SU-DHL-6 (cell line): ENCODE measurements around the gene BOK.

Experiments
- EZH2phosphoT487 ChIP-seq: fragments of 200-600 bp; sonication (generic), shearing (Covaris generic); conservative IDR thresholded peaks from 2 replicates; pipeline ENCODE4 v1.6.1; 2018; ENCODE audit warnings: mild to moderate bottlenecking, antibody characterized with exemption, low read length, moderate library complexity, mixed read lengths
- TF ChIP-seq, protein P1 (sequence below): fragments of 200-600 bp; sonication (generic); IDR thresholded peaks from one replicate; pipeline ENCODE4 v1.5.1; 2017; ENCODE audit warnings: antibody characterized with exemption, mild to moderate bottlenecking, low read length, moderate library complexity; ENCODE audit not compliant: insufficient read depth, poor library complexity, severe bottlenecking

DNA sequence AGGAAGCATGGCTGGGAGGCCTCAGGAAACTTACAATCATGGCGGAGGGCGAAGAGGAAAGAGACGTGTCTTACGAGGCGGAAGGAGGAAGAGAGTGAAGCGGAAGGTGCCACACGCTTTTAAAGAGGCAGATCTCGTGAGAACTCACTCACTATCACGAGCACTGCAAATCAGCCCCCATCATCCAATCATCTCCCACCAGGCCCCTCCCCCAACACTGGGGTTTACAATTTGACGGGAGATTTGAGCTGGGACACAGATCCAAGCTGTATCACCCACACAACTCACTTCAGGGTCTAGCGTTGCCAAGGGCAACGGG lies 5.1 kb upstream of the BOK start:
- TF ChIP-seq, protein P1, sequence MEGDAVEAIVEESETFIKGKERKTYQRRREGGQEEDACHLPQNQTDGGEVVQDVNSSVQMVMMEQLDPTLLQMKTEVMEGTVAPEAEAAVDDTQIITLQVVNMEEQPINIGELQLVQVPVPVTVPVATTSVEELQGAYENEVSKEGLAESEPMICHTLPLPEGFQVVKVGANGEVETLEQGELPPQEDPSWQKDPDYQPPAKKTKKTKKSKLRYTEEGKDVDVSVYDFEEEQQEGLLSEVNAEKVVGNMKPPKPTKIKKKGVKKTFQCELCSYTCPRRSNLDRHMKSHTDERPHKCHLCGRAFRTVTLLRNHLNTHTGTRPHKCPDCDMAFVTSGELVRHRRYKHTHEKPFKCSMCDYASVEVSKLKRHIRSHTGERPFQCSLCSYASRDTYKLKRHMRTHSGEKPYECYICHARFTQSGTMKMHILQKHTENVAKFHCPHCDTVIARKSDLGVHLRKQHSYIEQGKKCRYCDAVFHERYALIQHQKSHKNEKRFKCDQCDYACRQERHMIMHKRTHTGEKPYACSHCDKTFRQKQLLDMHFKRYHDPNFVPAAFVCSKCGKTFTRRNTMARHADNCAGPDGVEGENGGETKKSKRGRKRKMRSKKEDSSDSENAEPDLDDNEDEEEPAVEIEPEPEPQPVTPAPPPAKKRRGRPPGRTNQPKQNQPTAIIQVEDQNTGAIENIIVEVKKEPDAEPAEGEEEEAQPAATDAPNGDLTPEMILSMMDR = no peak
- no peak for TF ChIP-seq EZH2phosphoT487
